CD8-positive, alpha-beta memory T cell (primary cell): ENCODE data around the gene HSD11B1. TPM values are rescaled to one million over a fixed set of nuclear protein-coding genes. Genes with fewer than 3 reads are reported as not detected.

Source experiments
- CTCF ChIA-PET: fragments of 350-600 bp; sonication (Branson Sonifier 250); formaldehyde crosslinking; loops from one replicate; lab custom pipeline; 2021; ENCODE audit warnings: antibody characterized with exemption; lab: Charles Lee
- POLR2A ChIA-PET: fragments of 350-600 bp; sonication (Branson Sonifier 250); formaldehyde crosslinking; loops from one replicate; lab custom pipeline; 2021; ENCODE audit warnings: antibody characterized with exemption; lab: Charles Lee
- DNase-seq, 5 donors: peaks; one replicate each; pipeline versions ENCODE4 v3.0.0 to v3.0.0-alpha.2; 2020 to 2022; ENCODE audit warnings: mixed read lengths in 1 of 5
- H3K27ac ChIP-seq: one replicate; pipeline ENCODE4 v1.7.0; 2013; ENCODE audit warnings: low read depth, mild to moderate bottlenecking, low read length, moderate library complexity
- H3K27me3 ChIP-seq: 2 replicates; pipeline ENCODE4 v1.7.0; 2013; ENCODE audit warnings: low read length, mild to moderate bottlenecking; ENCODE audit not compliant: insufficient read depth, poor library complexity, severe bottlenecking
- H3K36me3 ChIP-seq: 2 replicates; pipeline ENCODE4 v1.7.0; 2013; ENCODE audit warnings: mild to moderate bottlenecking, low read length, moderate library complexity; ENCODE audit not compliant: insufficient read depth
- H3K4me1 ChIP-seq: 2 replicates; pipeline ENCODE4 v1.7.0; 2013; ENCODE audit warnings: mild to moderate bottlenecking, low read length, moderate library complexity; ENCODE audit not compliant: insufficient read depth
- H3K4me3 ChIP-seq: 2 replicates; pipeline ENCODE4 v1.7.0; 2013; ENCODE audit warnings: mild to moderate bottlenecking, low read length
- H3K9me3 ChIP-seq: 2 replicates; pipeline ENCODE4 v1.7.0; 2013; ENCODE audit warnings: mild to moderate bottlenecking, low read length
- H3K27ac Mint-ChIP-seq, 8 donors: one replicate each; pipeline ENCODE4 v1.8.0; 2020 to 2021; ENCODE audit warnings: mixed read lengths in 8 of 8, mild to moderate bottlenecking in 6 of 8, inconsistent platforms in 3 of 8, moderate library complexity in 3 of 8
- H3K27me3 Mint-ChIP-seq, 2 donors: one replicate each; pipeline ENCODE4 v1.8.0; 2020 to 2021; ENCODE audit warnings: mixed read lengths in 2 of 2, mild to moderate bottlenecking in 1 of 2, moderate library complexity in 1 of 2
- H3K36me3 Mint-ChIP-seq, 3 donors: one replicate each; pipeline ENCODE4 v1.8.0; 2020 to 2021; ENCODE audit warnings: mixed read lengths in 3 of 3, inconsistent platforms in 1 of 3, mild to moderate bottlenecking in 1 of 3
- H3K4me1 Mint-ChIP-seq, 3 donors: one replicate each; pipeline ENCODE4 v1.8.0; 2020 to 2021; ENCODE audit warnings: mixed read lengths in 3 of 3, inconsistent platforms in 1 of 3, mild to moderate bottlenecking in 1 of 3
- H3K4me3 Mint-ChIP-seq, 7 donors: one replicate each; pipeline ENCODE4 v1.8.0; 2020 to 2021; ENCODE audit warnings: mixed read lengths in 7 of 7, mild to moderate bottlenecking in 6 of 7, moderate library complexity in 4 of 7, inconsistent platforms in 2 of 7
- H3K9me3 Mint-ChIP-seq, 5 donors: one replicate each; pipeline ENCODE4 v1.8.0; 2020 to 2022; ENCODE audit warnings: mixed read lengths in 5 of 5, mild to moderate bottlenecking in 3 of 5, moderate library complexity in 2 of 5, inconsistent platforms in 1 of 5
- polyA plus RNA-seq: library from polyadenylated mRNA; unstranded; fragments of 300-500 nt; fragmentation: Illumina TruSeq; gene quantifications from one replicate; pipeline ENCODE4 v1.2.3, GENCODE V29; 2021
- total RNA-seq, 2 experiments: library from RNA; stranded (reverse); gene quantifications; one replicate each; pipeline ENCODE4 v1.2.3, GENCODE V29; 2021

The HSD11B1 gene
- total and polyA plus RNA-seq, 3 experiments from 2014 or later: 0.30 to 0.80 (median 0.59) TPM

GRCh38 chr1:209778102-209778501, 73.5 kb downstream of the HSD11B1 start:
- ChIA-PET POLR2A (no interaction called here), CTCF (interaction anchor here (1.2 kb wide), 1 partner anchor 12 kb away, joined by 3 read pairs; no protein-coding TSS in a partner anchor)
- Mint-ChIP-seq H3K4me3 (no peak overlapping the region), H3K4me1 (peaks cover 28 to 47% (median 44%) of the 10 kb centered on the region in 3 donors), H3K36me3 (peaks cover 0 to 59% (median 35%) of the 10 kb centered on the region in 3 donors), H3K27me3 (no peaks in the 10 kb centered on the region), H3K27ac (peak overlapping the region in 5 of 8 donors; percentile 7 to 65 (median 40)), H3K9me3 (no peaks in the 10 kb centered on the region)
- Histone ChIP-seq H3K9me3 (no peaks in the 10 kb centered on the region), H3K4me1 (peaks cover 26% of the 10 kb centered on the region), H3K4me3 (no peak overlapping the region), H3K27ac (no peak overlapping the region), H3K36me3 (peaks cover 68% of the 10 kb centered on the region), H3K27me3 (no peaks in the 10 kb centered on the region)
- no peak for DNase-seq

GRCh38 chr1:209780268-209780667, 75.6 kb downstream of the HSD11B1 start:
- H3K27ac ChIP-seq: no peak overlapping the region
- CTCF ChIA-PET: interaction anchor here (1.3 kb wide), 1 partner anchor 11 kb away, joined by 4 read pairs; no protein-coding TSS in a partner anchor
- Mint-ChIP-seq H3K4me3 (no peak overlapping the region), H3K9me3 (no peaks in the 10 kb centered on the region), H3K27me3 (peaks cover 0 to 2% of the 10 kb centered on the region in 2 donors), H3K4me1 (peaks cover 29 to 68% (median 65%) of the 10 kb centered on the region in 3 donors), H3K36me3 (peaks cover 0 to 64% (median 20%) of the 10 kb centered on the region in 3 donors), H3K27ac (peak overlapping the region; percentile 8 to 79 (median 52))
- peaks cover 23% of the 10 kb centered on the region for H3K4me1 ChIP-seq
- DNase-seq: no peak
- H3K27me3 ChIP-seq: no peaks in the 10 kb centered on the region
- no peak overlapping the region for H3K4me3 ChIP-seq
- H3K9me3 ChIP-seq: no peaks in the 10 kb centered on the region
- POLR2A ChIA-PET: interaction anchor here (1.3 to 2.6 kb wide), 2 partner anchors 11 to 23 kb away, joined by 5 to 18 read pairs; no protein-coding TSS in a partner anchor
- peaks cover 50% of the 10 kb centered on the region for H3K36me3 ChIP-seq

- peak overlapping the region; percentile 89 for H3K4me3 ChIP-seq
- H3K27ac Mint-ChIP-seq: peak overlapping the region; percentile 76 to 99 (median 98)
- no peaks in the 10 kb centered on the region for H3K9me3 ChIP-seq
- peaks cover 19 to 54% (median 47%) of the 10 kb centered on the region in 3 donors for H3K4me1 Mint-ChIP-seq
- ChIA-PET POLR2A (interaction anchor here (2.0 to 3.0 kb wide), 3 partner anchors 11 to 27 kb away, joined by 7 to 28 read pairs (median 20); partner anchors contain the start of gene TRAF3IP3), CTCF (interaction anchor here (0.6 to 3.2 kb wide), 3 partner anchors 11 to 35 kb away, joined by 3 to 21 read pairs (median 6); no protein-coding TSS in a partner anchor)
- H3K9me3 Mint-ChIP-seq: no peaks in the 10 kb centered on the region
- DNase-seq: no peak
- peaks cover 0 to 56% (median 8%) of the 10 kb centered on the region in 3 donors for H3K36me3 Mint-ChIP-seq
- peaks cover 19% of the 10 kb centered on the region for H3K36me3 ChIP-seq
- H3K4me1 ChIP-seq: peaks cover 20% of the 10 kb centered on the region
- H3K27me3 ChIP-seq: no peaks in the 10 kb centered on the region
- H3K4me3 Mint-ChIP-seq: peak overlapping the region; percentile 34 to 99 (median 93)
- no peak overlapping the region for H3K27ac ChIP-seq
- H3K27me3 Mint-ChIP-seq: peaks cover 0 to 3% of the 10 kb centered on the region in 2 donors
Observed at GRCh38 chr1:209783386-209783785, 78.7 kb downstream of the HSD11B1 start.

Other genes starting within 250 kb of the HSD11B1 start
- gene CAMK1G, start 121.1 kb upstream of the HSD11B1 start, total RNA-seq: not detected
- gene CAMK1G, start 121.1 kb upstream of the HSD11B1 start, polyA plus RNA-seq: not detected
- 1 to 10 TPM in 1 of 2 experiments, under 1 TPM in 1; 0.92 to 1.3 TPM for gene LAMB3, start 52.4 kb upstream of the HSD11B1 start, total RNA-seq
- 0.28 TPM for gene LAMB3, start 52.4 kb upstream of the HSD11B1 start, polyA plus RNA-seq
- 1 to 10 TPM; 3.8 to 4.5 TPM for gene G0S2, start 29.4 kb upstream of the HSD11B1 start, total RNA-seq
- gene G0S2, start 29.4 kb upstream of the HSD11B1 start, polyA plus RNA-seq: not detected
- gene TRAF3IP3, start 51.2 kb downstream of the HSD11B1 start, total RNA-seq: 100 to 1,000 TPM; 193 to 209 TPM
- gene TRAF3IP3, start 51.2 kb downstream of the HSD11B1 start, polyA plus RNA-seq: 414 TPM
- gene C1orf74, start 79.7 kb downstream of the HSD11B1 start, total RNA-seq: 1 to 10 TPM; 2.2 TPM
- 0.35 TPM for gene C1orf74, start 79.7 kb downstream of the HSD11B1 start, polyA plus RNA-seq
- gene IRF6, start 101.3 kb downstream of the HSD11B1 start, total RNA-seq: 1 to 10 TPM; 1.2 TPM
- 1.0 TPM for gene IRF6, start 101.3 kb downstream of the HSD11B1 start, polyA plus RNA-seq
- 10 to 100 TPM; 14.9 to 15.2 TPM for gene UTP25, start 123.1 kb downstream of the HSD11B1 start, total RNA-seq
- 4.9 TPM for gene UTP25, start 123.1 kb downstream of the HSD11B1 start, polyA plus RNA-seq
- gene SYT14, start 233.4 kb downstream of the HSD11B1 start, total RNA-seq: not detected
- not detected for gene SYT14, start 233.4 kb downstream of the HSD11B1 start, polyA plus RNA-seq